HG03469 (cell line): ENCODE measurements around the gene EXOC8.
"Not testable (repeated sequence)": the region's sequence is repeated elsewhere in the genome, so short reads cannot be mapped to it uniquely, and the experiment has no call there.

Experiments
- ATAC-seq: cut with Tn5 transposase; IDR thresholded peaks from one replicate; pipeline ENCODE4 v1.9.1; 2021; ENCODE audit warnings: mild to moderate bottlenecking, moderate library complexity, moderate number of reproducible peaks; ENCODE audit not compliant: unreplicated experiment

EXOC8 gene

DNA sequence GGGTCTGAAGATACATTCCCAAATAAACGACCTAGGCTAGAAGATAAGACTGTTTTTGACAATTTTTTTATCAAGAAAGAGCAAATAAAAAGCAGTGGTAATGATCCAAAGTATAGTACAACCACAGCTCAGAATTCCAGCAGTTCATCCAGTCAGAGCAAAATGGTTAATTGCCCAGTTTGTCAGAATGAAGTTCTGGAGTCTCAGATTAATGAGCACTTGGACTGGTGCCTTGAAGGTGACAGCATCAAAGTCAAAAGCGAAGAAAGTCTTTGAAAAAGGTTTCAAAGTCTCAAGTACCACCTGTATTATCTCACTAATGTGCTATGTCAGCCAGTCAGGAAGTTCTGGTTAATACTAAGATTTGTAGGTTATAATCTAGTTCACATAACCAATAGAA lies 15.4 kb upstream of the EXOC8 start:
- no peak for ATAC-seq

DNA sequence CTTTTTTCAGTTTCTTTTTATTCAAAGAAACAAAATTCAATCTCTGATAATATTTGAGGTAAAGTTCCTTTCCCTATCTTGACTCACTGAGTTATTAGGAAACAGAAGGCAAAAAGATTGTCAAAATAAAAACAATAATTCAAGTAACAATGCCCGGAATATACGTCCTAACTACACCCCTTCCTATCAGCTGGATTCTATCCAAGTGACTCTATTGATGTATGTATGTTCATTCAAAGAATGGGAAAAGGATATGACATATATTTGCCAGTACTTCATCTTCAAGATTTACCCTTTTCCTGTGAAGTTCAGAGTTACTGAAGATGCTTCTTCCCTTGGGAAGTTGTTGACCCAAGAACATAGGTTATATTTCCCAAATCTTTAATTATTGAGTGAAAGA lies 14.2 kb upstream of the EXOC8 start:
- ATAC-seq, result no peak

GRCh38 chr1:231348856-231349255 lies 11.2 kb upstream of the EXOC8 start:
- ATAC-seq, result not testable (repeated sequence)

GRCh38 chr1:231348442-231348841 lies 10.8 kb upstream of the EXOC8 start:
- no peak for ATAC-seq

GRCh38 chr1:231347961-231348360 lies 10.3 kb upstream of the EXOC8 start:
- ATAC-seq, result no peak

- no peak for ATAC-seq
These were observed 2.8 kb upstream of the EXOC8 start for GRCh38 chr1:231340328-231341013.

- ATAC-seq, result no peak
These were observed 847 bp upstream of the EXOC8 start, which contains the start of gene SPRTN for GRCh38 chr1:231338270-231339128. Gene SPRTN (plus strand): TSS chr1:231338293. CDS start chr1:231338384, 91 bp downstream.

DNA sequence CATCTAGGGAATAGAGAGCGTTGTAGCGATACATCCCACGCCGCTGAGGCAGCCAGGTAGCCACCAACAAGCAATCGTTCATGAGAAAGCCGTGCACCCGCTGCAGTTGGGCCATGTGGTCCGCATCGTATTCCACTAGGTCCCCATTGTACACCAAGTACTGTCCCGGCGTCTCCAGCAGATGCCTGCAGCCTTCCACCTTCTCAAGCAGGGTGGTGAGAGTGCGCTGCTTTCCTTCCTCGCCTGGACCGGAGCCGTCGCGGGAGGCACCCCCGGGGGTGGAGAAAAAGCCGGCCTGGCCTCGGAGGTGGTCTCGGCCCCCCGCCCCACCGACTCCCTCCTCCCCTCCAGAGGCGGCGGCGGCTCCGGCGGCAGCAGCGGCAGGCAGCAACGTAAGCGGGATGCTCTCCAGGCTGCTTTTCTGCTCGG lies 595 bp downstream of the EXOC8 start:
- no peak for ATAC-seq

DNA sequence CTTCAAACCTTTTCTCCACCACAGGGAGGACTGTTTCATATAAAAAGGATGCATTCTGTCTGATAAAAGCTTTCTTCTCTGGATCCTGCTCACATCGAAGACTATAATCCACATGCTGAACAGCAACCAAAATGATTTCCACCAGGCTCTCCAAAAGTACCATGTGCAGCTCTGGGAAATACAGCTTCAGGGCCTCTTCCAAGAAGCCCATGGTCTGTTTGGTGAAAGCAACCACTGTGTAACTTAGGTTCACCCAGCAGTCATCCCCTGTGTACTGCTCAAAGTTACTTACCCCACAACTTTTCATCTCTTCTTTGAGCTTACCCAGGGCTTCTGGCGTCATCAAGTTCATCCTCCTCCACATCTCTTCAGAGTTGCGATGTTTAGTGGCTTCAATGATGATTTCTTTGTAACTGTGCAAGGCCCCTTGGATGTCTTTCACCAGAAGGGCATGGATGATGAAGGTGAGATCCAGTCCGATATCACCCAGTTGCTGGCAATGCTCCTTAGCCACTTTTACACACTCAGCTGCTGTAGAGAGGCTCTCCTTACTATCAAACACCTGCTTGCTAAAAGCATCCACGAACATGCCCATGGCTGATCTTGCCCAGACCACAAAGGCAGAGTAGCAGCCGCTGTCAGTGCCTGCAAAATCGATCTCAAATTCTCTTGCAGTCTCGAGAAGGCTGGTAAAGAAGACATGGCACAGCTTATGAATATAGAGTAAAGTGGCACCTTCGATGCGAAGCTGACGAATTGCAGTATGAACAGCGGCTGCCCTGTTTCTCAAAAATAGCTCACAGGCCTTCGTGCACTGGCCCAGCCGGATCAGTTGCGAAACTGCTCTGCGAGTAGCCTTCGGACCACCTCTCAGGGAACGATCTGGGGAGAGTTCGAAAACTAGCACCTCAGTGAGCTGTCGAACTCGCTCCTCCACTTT lies 1.7 kb downstream of the EXOC8 start:
- no peak for ATAC-seq

DNA sequence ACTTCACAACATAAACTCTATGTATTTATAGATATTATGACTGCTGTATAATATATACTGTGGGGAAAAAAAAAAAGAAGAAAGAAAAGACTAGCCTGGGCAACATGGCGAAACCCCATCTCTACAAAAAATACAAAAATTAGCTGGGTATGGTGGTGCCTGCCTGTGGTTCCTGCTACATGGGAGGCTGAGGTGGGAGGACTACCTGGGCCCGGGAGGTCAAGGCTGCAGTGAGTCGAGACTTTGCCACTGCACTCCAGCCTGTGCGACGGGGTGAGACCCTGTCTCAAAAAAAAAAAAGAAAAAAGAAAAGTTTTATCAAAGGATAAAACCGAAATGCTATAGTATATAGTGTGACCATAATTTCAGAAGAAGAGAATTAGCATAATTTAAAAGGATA lies 2.7 kb downstream of the EXOC8 start:
- ATAC-seq, result no peak

DNA sequence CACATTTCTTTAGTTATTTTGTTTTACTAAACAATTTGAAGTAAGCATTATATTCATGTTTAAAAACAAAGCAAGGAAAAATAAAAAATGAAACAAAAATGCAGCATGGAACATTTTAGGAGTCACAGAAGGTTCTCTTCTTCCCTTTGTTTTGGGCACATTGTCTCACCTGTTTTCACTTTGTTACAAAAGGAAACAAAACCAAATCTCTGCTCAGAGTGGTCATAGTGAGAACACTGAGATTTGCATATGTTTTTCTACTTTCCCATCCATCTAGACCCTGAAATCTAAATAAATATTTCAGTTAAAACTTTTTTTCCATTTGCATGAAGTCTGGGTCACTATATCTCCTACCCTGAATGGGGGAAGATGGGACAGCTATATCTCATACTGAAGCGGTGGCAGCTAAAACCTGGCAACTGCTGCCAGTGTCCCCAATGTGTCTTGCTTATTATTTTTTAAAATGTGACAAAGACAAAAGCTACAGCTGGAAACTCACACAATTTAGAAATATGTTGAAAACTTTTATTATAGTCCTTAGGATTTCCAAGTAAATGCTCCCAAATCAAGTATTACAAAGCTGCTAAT lies 3.5 kb downstream of the EXOC8 start:
- no peak for ATAC-seq

- ATAC-seq, result no peak
These were observed 4.9 kb downstream of the EXOC8 start for GRCh38 chr1:231332761-231333160.

DNA sequence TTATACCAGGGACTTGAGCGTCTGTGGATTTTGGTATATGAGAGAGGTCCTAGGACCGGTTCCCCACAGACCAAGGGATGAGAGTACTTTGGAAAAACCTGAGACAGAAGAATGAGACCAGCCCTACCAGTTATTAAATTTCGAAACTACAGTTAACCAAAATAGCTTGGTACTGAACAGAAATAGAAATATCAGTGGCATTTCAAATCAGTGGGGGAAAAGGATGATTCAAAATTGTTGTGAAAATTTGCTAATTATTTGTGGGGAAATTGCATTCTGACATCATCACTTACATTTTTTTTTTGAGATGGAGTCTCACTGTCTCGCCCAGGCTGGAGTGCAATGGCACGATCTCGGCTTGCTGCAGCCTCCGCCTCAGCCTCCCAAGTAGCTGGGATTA lies 8.2 kb downstream of the EXOC8 start:
- no peak for ATAC-seq

- no peak for ATAC-seq
These were observed 10.0 kb downstream of the EXOC8 start for GRCh38 chr1:231327617-231328016.

DNA sequence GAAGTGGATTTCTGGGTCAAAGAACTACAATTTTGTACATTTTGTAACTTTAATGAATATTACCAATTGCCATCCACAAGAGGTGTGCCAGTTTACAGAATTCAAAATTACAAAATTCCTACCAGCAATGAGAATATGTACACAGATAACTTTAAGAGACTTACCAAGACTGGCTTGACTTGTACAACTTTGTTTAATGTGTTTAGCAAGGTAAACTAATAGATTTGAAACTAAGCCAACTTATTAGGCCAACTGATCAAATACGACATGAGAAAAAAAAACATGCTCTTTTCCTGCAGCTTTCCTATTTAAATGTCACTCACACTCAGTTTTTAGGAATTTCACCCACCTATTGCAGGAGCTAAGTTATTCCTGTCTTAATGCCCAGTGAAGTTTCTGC lies 11.4 kb downstream of the EXOC8 start:
- ATAC-seq, result no peak

DNA sequence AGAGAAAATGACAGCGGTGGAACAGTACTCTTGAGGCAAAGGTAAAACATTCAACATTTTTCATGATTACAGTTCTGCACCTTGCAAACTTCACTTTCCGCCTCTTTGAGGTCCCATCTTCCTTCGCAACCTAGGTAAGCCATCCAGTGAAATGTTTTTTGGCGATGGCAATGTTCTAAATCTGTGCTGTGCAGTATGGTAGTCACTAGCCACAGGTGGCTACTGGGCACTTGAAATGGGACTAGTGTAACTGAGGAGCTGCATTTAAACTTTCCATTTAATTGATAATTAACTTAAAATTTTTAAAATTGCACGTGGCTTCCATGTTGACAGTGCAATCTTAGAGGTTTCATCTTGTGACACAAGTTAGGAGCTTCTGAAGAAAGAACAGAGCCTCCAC lies 13.0 kb downstream of the EXOC8 start:
- ATAC-seq, result no peak

GRCh38 chr1:231322880-231323530 lies 14.6 kb downstream of the EXOC8 start:
- no peak for ATAC-seq

GRCh38 chr1:231319080-231319479 lies 18.6 kb downstream of the EXOC8 start:
- no peak for ATAC-seq

DNA sequence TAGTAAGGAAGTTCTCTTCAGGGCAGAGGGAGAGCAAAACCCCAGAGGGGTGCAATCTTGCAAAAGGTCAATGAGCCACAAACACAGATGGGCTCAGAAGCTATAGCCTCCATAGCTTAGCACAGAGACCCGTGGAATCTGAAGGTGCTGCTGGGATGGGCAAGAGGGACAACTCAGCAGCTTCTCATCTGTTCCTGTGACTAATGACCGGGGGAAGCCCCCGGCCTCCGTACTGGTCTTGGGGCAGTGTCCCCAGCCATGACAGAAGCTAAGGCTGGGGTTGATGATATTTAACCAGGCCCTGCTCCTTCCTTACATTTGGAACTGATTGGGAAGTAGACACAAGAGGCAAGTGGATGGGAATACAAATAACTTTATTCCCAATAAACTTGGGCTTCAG lies 19.1 kb downstream of the EXOC8 start:
- ATAC-seq, result no peak

DNA sequence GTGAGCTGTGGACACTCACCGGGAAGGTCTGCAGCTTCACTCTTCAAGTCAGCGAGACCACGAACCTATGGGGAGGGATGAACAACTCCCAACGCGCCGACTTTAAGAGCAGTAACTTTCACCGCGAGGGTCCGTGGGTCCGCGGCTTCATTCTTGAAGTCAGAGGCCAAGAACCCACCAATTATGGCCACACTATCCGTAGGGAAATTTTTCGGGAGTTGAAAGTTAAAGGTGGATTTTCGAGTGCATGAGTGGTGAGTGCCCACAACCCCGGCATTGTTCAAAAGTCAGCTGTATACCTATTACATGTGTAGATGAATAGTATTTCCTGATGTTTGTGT lies 19.7 kb downstream of the EXOC8 start:
- ATAC-seq, result no peak
